Choroid plexus epithelial cell (primary cell): ENCODE results near the gene VPS41.
A peak's percentile ranks its signal among the peaks of the same experiment; 100 is the strongest.

ENCODE experiments used
- DNase-seq: peaks from one replicate; pipeline ENCODE4 v3.0.0-alpha.2; 2010; ENCODE audit warnings: low read depth
- H3K4me3 ChIP-seq: 2 replicates; pipeline ENCODE4 v1.5.1; 2011; ENCODE audit warnings: low read depth, mild to moderate bottlenecking, control low read depth, low read length, moderate library complexity
- CTCF ChIP-seq: conservative IDR thresholded peaks from 2 replicates; pipeline ENCODE4 v1.5.1; 2011; ENCODE audit warnings: low read depth, mild to moderate bottlenecking, control low read depth, inconsistent platforms, low read length, moderate library complexity

The VPS41 gene

GRCh38 chr7:38704751-38705150 is 204.2 kb downstream of the VPS41 start:
- H3K4me3 ChIP-seq: no peak overlapping the region
- TF ChIP-seq CTCF: no peak
- no peak for DNase-seq

DNA sequence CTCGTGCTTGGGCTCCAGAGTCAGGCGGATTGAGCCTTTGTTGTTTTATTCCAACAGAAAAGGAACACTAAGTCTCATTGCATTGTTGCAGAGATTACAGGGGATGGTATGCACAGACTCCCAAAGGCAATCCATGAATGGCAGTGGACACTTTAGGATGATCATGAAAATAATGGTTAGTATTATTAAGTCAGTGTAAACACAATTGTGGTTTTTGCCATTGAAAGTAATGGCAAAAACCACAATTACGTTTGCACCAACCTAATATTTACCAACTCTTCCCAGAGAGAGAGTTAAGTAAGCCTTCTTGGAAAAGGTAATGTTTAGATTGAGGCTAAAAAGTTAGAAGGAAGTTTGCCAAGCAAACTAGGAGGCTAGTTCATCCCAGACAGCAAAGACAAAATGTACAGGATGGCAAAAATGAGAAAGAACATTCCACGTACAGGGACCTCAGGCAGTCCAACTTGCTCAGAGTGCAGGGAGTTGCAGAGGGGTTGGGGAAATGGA is 204.9 kb downstream of the VPS41 start:
- no peak for DNase-seq
- TF ChIP-seq CTCF: no peak

DNA sequence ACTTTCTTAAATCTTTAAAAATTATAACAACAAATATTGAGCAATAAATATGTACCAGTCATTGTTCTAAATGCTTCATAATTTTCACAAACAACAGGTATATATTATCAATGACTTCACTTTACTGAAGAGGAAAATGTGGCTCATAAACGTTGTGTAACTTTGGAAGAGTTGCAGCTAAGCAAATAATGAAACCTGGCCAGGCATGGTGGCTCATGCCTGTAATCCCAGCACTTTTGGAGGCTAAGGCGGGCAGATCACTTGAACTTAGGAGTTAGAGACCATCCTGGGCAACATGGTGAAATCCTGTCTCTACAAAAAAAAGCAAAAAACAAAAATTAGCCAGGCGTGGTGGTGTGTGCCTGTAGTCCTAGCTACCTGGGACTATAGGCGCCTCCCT is 205.9 kb downstream of the VPS41 start:
- no peak for TF ChIP-seq CTCF
- H3K4me3 ChIP-seq: no peak overlapping the region
- no peak for DNase-seq

More for the DNA sequence above, 204.9 kb downstream of the VPS41 start:
- H3K4me3 ChIP-seq: no peak overlapping the region

- no peak overlapping the region for H3K4me3 ChIP-seq
- no peak for DNase-seq
- TF ChIP-seq CTCF: no peak
These were observed 206.9 kb downstream of the VPS41 start for GRCh38 chr7:38702002-38702535.

- no peak overlapping the region for H3K4me3 ChIP-seq
- no peak for TF ChIP-seq CTCF
- no peak for DNase-seq
These were observed 208.9 kb downstream of the VPS41 start for GRCh38 chr7:38700116-38700515.

DNA sequence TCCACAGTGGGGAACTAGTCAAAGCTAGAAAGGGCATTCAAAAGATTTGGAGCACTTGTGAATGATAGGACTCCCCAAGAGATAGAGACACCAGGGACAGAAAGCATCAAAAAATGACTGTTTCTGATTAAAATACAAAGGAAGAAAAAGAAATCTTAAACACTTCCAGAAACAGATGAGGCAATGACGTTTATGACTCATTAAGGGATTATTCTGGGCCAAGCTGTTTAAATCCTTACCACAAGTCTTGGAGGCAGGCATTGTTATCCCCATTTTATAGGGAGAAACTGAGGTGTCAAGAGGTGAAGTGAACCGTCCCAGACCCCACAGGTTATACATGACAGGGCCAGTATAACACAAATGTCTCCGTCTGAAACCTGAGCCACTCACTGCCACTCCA is 209.5 kb downstream of the VPS41 start:
- peak; percentile 47 for DNase-seq
- H3K4me3 ChIP-seq: no peak overlapping the region
- no peak for TF ChIP-seq CTCF

GRCh38 chr7:38694326-38694725 is 214.7 kb downstream of the VPS41 start:
- TF ChIP-seq CTCF: no peak
- DNase-seq: no peak
- H3K4me3 ChIP-seq: no peak overlapping the region
